Peyer's patch (tissue), 4 donors: ENCODE results near the gene XPNPEP2. TPM values are rescaled to one million over a fixed set of nuclear protein-coding genes. Genes with fewer than 3 reads are reported as not detected.

Experiments
- DNase-seq, 3 donors: peaks; one replicate each; pipeline ENCODE4 v3.0.0-alpha.2; 2017 to 2019
- H3K27ac ChIP-seq, 4 donors: fragments of 200-600 bp; sonication (generic); one replicate each; pipeline ENCODE4 v1.5.1; 2016 to 2019
- H3K27me3 ChIP-seq, 2 donors: fragments of 200-600 bp; sonication (generic); one replicate each; pipeline ENCODE4 v1.5.1; 2019
- H3K36me3 ChIP-seq, 3 donors: fragments of 200-600 bp; sonication (generic); one replicate each; pipeline ENCODE4 v1.5.1; 2016 to 2019
- H3K4me1 ChIP-seq, 4 donors: fragments of 200-600 bp; sonication (generic); one replicate each; pipeline ENCODE4 v1.5.1; 2016 to 2019
- H3K4me3 ChIP-seq, 4 donors: fragments of 200-600 bp; sonication (generic); 1 replicate in 3 of 4; 2 replicates in 1 of 4; pipeline ENCODE4 v1.5.1; 2016 to 2019; ENCODE audit warnings: mild to moderate bottlenecking in 1 of 4
- H3K9me3 ChIP-seq, 4 donors: fragments of 200-600 bp; sonication (generic); one replicate each; pipeline ENCODE4 v1.5.1; 2016 to 2019; ENCODE audit warnings: mild to moderate bottlenecking in 1 of 4
- POLR2A ChIP-seq, 2 donors: fragments of 450-650 bp; IDR thresholded peaks; one replicate each; pipeline ENCODE4 v1.5.1; 2017; ENCODE audit warnings: antibody characterized with exemption in 2 of 2, mild to moderate bottlenecking in 2 of 2, moderate library complexity in 2 of 2
- total RNA-seq, 4 donors: library from RNA; depleted of rRNA; stranded (reverse); fragments of >200 nt; gene quantifications; one replicate each; pipeline ENCODE4 v1.1.0, GENCODE V29; 2016
- TF ChIP-seq, protein P1 (sequence below), 6 experiments: fragments of 450-650 bp in 4 of 6; fragments of 200-600 bp in 2 of 6; sonication (generic) in 1 of 6; IDR thresholded peaks; one replicate each; pipeline ENCODE4 v1.5.1; 2017 to 2019; ENCODE audit warnings: antibody characterized with exemption in 6 of 6, mild to moderate bottlenecking in 3 of 6, moderate library complexity in 1 of 6

XPNPEP2 gene
- total RNA-seq, 4 donors from 2014 or later, result 5.8 to 875 (median 803) TPM

DNA sequence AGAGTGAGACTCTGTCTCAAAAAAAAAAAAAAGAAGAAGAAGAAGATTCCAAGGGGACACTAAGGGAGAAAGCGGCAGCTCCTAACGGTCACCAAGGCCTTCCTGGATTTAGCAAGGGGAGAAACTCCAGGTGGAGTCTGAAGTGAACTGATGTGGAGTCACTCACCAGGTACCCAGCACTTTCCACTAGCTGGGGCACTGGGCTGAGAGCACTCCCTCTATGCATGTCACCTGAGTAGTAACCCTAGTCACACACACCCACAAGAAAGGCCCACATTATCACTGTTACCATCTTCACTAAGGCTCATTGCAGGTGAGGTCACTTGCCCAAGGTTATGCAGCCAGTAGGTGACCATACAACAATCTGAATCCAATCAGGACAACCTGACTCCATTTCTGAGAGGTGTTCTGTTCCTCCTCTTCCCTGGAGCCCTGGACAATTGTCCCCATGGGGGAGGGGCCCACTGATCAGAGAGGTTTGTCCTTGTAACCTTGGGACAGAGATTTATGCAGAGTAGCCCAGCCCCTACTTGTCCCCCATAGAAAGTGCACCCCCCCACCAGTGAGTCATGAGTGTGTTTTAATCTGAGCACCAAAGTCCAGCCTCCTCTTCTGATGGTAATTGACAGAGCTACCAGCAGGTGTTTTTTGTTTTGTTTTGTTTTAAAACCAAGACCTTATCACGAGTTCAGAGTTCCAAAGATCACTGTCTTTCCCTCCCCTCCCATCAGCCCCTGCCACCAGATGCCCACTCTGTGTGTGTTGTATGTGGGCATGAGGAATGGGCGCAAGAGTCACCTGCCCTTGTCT lies 35.1 kb downstream of the XPNPEP2 start:
- no peaks in the 10 kb centered on the region for H3K27me3 ChIP-seq
- no peaks in the 10 kb centered on the region for H3K36me3 ChIP-seq
- H3K4me1 ChIP-seq, result peaks cover 0 to 15% (median 8%) of the 10 kb centered on the region in 4 donors
- TF ChIP-seq POLR2A (IDR thresholded peaks at IDR 0.05), result no peak
- TF ChIP-seq, protein P1, sequence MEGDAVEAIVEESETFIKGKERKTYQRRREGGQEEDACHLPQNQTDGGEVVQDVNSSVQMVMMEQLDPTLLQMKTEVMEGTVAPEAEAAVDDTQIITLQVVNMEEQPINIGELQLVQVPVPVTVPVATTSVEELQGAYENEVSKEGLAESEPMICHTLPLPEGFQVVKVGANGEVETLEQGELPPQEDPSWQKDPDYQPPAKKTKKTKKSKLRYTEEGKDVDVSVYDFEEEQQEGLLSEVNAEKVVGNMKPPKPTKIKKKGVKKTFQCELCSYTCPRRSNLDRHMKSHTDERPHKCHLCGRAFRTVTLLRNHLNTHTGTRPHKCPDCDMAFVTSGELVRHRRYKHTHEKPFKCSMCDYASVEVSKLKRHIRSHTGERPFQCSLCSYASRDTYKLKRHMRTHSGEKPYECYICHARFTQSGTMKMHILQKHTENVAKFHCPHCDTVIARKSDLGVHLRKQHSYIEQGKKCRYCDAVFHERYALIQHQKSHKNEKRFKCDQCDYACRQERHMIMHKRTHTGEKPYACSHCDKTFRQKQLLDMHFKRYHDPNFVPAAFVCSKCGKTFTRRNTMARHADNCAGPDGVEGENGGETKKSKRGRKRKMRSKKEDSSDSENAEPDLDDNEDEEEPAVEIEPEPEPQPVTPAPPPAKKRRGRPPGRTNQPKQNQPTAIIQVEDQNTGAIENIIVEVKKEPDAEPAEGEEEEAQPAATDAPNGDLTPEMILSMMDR (IDR thresholded peaks at IDR 0.05), result peak in 3 of 6 experiments; percentile 39 to 45 (median 44)
- H3K4me3 ChIP-seq, result no peak overlapping the region
- peak overlapping the region; percentile 68 to 87 (median 80) for H3K27ac ChIP-seq
- no peaks in the 10 kb centered on the region for H3K9me3 ChIP-seq
- DNase-seq, result peak in 2 of 3 donors; percentile 70 to 73

DNA sequence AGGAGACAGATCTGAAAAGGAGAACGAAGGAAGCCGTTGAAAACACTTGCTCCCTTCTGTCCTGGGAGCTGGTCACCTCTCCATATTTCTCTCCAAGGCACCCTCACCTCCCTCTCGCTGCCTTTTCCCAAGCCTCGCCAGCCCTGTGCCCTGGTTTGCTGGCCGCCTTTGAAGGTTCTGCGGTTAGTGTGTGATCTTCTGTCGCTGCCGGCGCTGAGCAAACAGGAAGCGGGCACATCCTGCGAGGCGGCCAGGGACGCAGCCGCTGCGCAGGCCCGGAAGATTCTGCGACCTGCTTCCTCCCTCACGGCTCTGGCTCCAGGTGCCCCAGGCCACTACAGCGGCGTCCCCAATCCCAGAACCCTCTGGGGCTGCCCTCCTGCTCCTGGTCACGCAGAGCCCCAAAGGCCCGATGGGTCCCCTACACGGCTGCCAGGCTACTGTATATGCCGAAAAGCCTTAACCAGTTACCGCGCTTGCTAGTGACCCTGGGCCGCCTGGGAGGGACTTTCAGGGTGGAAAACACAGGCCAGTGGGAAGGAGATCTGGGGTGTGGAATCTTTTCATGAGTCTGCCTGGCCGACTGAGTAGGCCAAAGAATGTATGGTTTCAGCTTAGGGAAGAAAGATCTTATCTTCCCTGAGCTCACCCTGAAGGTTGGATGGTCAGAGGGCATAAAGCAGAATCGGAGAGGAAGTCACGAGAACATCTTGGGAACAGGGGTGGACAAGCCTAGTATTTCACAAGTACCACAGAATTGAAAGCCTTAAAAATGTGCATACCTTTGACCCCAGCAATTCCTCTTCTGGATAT lies 38.6 kb downstream of the XPNPEP2 start:
- peak overlapping the region in 3 of 4 donors; percentile 3 to 26 (median 22) for H3K4me3 ChIP-seq

DNA sequence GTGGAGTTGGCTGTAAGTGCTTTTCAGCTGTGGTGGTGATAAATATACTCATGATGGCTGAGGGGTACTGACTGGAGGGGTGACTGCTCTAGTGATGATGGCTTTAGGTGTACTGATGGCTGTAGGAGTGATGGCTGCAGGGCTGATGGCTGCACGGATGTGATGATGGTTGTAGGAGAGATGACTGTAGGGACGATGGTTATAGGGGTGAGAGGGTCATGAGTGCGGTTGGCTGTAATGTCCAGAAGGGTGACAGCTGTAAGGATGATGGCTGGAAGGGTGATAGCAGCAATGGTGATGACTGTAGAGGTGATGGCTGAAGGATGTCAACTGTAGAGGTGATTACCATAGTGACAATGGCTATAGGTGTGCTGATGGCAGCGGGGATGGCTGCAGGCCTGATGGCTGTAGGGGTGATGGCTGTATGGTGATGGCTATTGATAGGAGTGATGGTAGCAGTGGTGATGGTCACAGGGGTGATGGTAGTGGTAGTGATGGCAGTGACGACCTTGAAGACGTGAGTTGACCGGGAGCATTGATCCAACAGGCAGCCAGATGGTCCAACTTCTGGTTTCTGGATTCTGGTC lies 40.4 kb downstream of the XPNPEP2 start:
- H3K36me3 ChIP-seq, result no peaks in the 10 kb centered on the region
- H3K27ac ChIP-seq, result peak overlapping the region; percentile 62 to 80 (median 77)
- H3K9me3 ChIP-seq, result no peaks in the 10 kb centered on the region
- no peaks in the 10 kb centered on the region for H3K27me3 ChIP-seq
- no peak for TF ChIP-seq POLR2A (IDR thresholded peaks at IDR 0.05)
- TF ChIP-seq, protein P1 (IDR thresholded peaks at IDR 0.05), result no peak
- no peak for DNase-seq
- H3K4me3 ChIP-seq, result peak overlapping the region; percentile 8 to 49 (median 38)
- H3K4me1 ChIP-seq, result peaks cover 0 to 8% (median 3%) of the 10 kb centered on the region in 4 donors

More for the DNA sequence above, 38.6 kb downstream of the XPNPEP2 start:
- TF ChIP-seq, protein P1 (IDR thresholded peaks at IDR 0.05), result no peak
- peak in 1 of 2 donors; percentile 10 for TF ChIP-seq POLR2A (IDR thresholded peaks at IDR 0.05)
- H3K36me3 ChIP-seq, result no peaks in the 10 kb centered on the region
- DNase-seq, result peak; percentile 71 to 91 (median 79)
- peak overlapping the region; percentile 79 to 92 (median 80) for H3K27ac ChIP-seq
- peaks cover 0 to 11% (median 8%) of the 10 kb centered on the region in 4 donors for H3K4me1 ChIP-seq
- H3K27me3 ChIP-seq, result no peaks in the 10 kb centered on the region
- no peaks in the 10 kb centered on the region for H3K9me3 ChIP-seq

DNA sequence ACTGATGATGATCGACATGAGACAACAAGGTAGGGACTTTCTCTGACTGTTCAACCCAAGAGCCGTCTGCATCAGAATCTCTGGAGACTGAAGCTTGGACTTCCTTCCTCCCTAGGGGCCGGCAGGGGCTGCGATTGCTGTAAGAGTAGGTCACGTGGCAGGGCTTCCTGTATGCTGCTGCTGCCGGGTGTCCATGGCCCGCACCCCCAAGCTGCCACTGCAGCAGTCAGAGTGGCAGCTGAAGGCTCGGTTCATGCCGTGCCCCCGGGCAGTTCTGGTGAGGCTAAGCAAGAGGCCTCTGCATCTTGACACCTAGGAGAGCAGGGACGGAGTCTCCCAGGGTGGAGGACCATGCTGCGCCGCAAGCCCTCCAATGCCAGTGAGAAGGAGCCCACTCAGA lies 41.0 kb downstream of the XPNPEP2 start, which contains the start of gene SASH3:
Gene SASH3 (plus strand): TSS at position 203 of the 400 bp plus-strand sequence. CDS start 149 bp downstream, at position 352.
- Histone ChIP-seq H3K27me3 (no peaks in the 10 kb centered on the region), H3K4me1 (peaks cover 0 to 8% (median 3%) of the 10 kb centered on the region in 4 donors), H3K27ac (peak within 1 kb of the TSS; percentile 62 to 80 (median 77)), H3K4me3 (peak within 1 kb of the TSS; percentile 31 to 49 (median 42)), H3K36me3 (no peaks in the 10 kb centered on the region), H3K9me3 (no peaks in the 10 kb centered on the region)
- TF ChIP-seq, protein P1 (IDR thresholded peaks at IDR 0.05), result peak in 1 of 6 experiments; percentile 2
- peak in 1 of 2 donors; percentile 16 for TF ChIP-seq POLR2A (IDR thresholded peaks at IDR 0.05)
- DNase-seq, result peak in 2 of 3 donors; percentile 92 to 95
